Endothelial cell of hepatic sinusoid (primary cell): ENCODE data around the gene EDIL3.

Experiments
- in situ Hi-C: cut with HindIII; loops from 2 replicates; pipeline ENCODE4 v1.10.0; 2017; ENCODE audit warnings: low sequenced_read_pairs

The EDIL3 gene

DNA sequence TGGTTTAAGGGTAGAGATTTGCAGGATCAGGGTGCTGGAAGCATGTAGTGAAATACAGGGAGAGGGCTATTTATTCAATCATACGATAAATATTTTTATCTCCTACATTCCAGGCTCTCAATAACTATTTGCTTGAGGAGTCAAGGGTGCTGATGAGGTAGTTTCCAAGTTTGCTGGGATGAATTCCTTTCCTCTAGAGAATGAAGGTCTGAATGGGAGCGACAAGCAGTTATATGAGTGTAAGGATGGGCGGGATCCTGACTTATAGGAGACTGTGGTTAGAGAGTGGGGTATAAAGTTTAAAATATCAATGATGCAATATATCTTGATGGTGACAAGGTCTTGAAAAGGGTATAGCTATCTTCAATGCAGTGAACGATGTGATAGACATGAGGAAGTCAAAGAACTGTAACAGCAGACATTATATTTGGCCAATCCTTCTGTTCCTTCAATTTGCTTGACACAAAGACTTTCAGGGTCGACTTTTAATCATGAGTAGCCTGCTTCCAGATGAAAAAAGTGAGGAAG lies 462.9 kb downstream of the EDIL3 start:
- in situ Hi-C loops = no loop called here

- in situ Hi-C loops = loop anchor here (5.0 kb wide), 1 partner anchor 33 kb away; no protein-coding TSS in a partner anchor
Observed at GRCh38 chr5:83919071-83920041, 465.3 kb downstream of the EDIL3 start.

GRCh38 chr5:83917261-83917908 lies 467.3 kb downstream of the EDIL3 start:
- in situ Hi-C loops = loop anchor here (5.0 kb wide), 1 partner anchor 35 kb away; no protein-coding TSS in a partner anchor

DNA sequence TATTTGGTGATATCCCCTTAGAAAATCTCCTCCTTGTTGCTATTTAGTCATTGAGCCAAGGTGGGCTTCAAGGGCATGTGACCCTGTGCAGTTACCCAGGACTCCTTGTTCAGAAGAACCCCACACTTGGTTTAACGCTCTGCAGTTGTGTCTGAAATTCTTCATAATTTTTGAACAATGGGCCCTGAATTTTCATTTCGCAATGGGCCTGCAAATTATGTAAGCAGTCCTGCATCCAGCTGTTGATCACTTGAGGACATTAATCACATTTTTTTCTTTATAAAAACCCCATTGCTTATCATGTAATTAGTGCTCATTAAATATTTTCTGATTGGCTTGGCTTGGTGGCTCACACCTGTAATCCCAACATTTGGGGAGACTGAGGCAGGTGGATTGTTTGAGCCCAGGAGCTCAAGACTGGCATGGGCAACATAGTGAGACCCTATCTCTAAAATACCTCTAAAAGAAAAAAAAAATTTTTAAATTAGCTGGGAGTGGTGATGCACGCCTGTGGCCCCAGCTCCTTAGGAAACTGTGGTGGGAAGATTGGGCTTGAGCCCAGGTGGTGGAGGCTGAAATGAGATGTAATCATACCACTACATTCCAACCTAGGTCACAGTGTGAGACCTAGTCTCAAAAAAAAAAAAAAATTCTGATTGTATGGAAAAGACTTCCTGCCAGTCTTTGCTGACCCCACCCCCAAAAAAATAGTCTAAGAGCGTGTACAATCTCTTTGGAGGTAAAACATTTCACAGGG lies 469.8 kb downstream of the EDIL3 start:
- in situ Hi-C loops = loop anchor here (5.0 kb wide), 1 partner anchor 37 kb away; no protein-coding TSS in a partner anchor

- in situ Hi-C loops = no loop called here
Observed at GRCh38 chr5:83914199-83914598, 470.5 kb downstream of the EDIL3 start.

DNA sequence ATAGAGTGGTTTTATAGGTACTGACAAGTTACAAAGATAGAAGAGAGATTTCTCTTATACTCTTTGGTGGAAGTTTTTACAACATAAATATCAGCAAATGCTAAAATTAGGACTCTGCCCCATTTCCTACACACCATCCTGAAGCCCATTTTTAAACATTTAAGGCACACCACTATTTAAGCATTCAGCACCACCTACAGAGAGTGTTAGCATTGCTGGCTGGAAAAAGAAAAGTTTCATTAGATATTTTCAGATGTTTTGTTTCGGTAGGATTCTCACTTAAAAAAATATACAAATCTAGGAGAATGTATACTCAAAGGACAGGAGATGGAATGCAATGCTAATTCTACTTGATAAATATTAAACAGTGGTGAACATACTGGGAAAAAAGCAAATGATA lies 471.1 kb downstream of the EDIL3 start:
- in situ Hi-C loops = no loop called here

DNA sequence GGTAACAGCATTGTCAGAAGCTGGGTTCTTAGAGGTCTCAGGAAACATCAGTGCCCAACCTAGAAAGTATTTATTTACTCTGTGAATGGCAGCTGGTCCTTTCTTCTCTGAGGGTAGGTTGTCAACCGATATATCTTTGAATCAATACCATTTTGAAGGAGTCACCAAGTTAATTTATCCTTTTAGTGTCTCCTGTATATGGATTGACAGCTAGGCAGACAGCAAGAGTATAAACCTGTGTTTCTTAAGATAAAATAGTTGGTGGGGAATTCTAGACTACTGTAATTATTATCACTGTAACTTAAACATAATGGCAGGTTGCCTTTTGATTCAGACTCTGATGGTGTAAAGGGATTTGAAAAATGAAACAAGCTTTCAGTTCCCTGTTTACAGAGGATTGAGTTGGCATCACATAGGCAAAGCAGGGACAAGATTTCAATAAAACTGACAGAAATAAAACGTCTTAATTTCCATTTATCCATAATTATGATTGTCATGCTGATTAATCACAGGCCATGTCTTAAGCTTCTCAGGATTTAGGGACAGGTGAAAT lies 473.2 kb downstream of the EDIL3 start:
- in situ Hi-C loops = no loop called here

DNA sequence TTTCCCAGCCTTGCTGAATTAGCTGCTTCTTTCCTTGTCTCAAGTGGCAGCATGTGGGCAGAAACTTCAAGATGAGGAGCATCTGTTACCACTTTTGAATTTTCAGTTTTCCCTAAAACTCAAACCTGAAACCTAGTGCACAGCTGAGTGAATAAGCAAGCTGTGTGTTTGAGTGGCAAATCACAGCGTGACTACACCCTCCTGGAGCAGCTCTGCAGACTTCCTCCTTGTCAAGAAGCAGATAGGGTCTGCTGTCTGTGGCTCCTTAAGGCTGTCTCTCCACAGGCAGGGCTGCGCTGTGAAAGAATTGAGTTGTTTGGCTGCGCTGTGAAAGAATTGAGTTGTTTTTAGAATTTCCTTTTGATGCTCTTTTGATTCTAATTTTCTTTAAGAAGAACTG lies 484.4 kb downstream of the EDIL3 start:
- in situ Hi-C loops = no loop called here

DNA sequence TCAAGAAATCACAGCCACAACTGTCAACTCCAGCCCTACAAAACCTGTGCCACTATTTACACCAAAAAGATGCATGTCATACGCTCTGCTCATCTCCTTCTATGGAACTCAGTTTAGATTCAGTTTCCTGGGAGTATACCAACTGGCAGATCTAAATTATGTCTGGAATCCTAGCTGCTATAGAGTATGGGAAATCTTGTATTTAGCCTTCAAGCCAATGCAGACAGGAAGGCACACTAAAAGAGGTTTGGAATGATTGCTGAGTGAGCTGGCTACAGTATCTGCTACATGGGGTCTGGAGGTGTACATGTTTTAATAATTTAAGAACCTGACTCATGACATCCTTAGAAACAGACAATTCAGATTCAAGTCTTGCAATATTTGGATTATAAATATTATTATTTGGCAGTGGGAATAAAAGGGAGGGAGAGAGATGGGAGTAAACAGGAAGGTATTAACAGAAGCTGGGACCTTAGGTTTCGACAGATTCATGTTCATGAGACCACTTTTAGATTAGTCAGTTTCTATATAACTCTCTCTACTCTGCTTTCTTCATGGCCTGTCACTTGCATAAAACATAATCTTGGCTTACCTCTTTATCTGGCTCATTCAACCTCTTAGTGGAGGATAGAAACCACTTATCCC lies 485.2 kb downstream of the EDIL3 start:
- in situ Hi-C loops = no loop called here

DNA sequence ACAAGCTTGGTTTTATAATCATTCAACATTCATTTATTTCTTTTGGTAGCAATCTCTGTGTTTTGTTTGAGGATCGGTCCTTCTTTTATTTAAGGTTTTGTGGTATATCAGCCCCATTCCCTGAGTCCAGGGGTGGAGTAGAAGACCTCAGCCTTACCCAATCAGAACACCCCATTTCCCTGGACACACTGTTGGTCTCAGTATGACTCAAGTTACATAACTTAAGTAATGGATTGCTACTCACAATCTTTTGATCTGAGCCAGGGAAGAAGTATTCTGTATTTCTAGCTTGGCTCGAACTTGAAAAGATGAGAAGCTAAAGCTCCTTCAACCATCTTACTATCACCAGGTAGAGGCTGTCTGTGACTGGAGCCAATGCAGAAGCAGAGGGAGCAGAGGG lies 488.8 kb downstream of the EDIL3 start:
- in situ Hi-C loops = no loop called here

DNA sequence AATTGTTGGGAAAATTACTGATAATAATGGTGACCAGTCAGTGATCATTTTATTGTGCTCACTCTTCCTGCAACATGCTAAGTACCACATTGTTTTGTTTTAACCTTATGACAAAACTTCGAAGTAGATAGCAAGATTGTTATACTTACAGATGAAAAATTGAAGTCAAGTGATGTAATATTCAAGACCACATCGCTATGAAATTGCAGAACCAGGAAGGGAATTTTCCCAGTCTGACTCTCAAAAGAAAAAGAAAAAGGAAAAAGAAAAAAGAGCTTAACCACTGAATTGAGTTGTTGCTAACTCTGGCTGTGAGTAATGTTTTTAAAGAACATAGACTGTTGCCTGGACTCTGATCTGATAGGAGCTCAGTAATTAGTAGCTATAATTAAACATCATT lies 493.4 kb downstream of the EDIL3 start:
- in situ Hi-C loops = no loop called here
